NB4 (cell line): ENCODE measurements around the gene CFAP70.

Experiments used
- DNase-seq: peaks from one replicate; pipeline ENCODE4 v3.0.0; 2010; ENCODE audit warnings: low read depth
- H3K4me3 ChIP-seq: one replicate; pipeline ENCODE4 v1.5.1; 2011; ENCODE audit warnings: mild to moderate bottlenecking, low read depth, low read length, moderate library complexity
- MYC ChIP-seq: IDR thresholded peaks from 2 replicates; pipeline ENCODE4 v1.6.1; 2011; ENCODE audit warnings: low read depth, low read length
- POLR2A ChIP-seq: IDR thresholded peaks from 2 replicates; pipeline ENCODE4 v1.6.1; 2011; ENCODE audit warnings: mild to moderate bottlenecking; ENCODE audit not compliant: insufficient read length; ENCODE audit errors: extremely low read depth
- TF ChIP-seq, protein P1 (sequence below): IDR thresholded peaks from one replicate; pipeline ENCODE4 v1.5.1; 2012; ENCODE audit warnings: low read depth, low read length
- TF ChIP-seq, protein P2 (sequence below): IDR thresholded peaks from 2 replicates; pipeline ENCODE4 v1.6.1; 2011; ENCODE audit warnings: low read depth, low read length

Gene CFAP70

DNA sequence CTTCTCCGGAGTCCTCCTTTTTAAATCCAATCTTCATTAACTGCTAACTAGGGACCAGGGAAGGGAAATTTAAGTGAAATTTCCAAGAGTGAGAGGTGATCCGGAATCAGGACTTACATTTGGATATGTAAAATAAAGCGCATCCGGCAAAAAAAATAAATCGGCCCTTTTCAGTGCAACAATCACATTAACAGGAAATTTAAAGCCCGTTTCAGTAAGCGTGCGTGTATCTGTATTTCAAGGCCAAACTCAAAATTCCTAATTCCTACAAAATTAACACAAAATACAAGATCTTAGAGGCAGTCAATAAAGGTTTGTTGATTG is 112.4 kb downstream of the CFAP70 start:
- peak overlapping the region; percentile 96 for H3K4me3 ChIP-seq
- TF ChIP-seq, protein P1, sequence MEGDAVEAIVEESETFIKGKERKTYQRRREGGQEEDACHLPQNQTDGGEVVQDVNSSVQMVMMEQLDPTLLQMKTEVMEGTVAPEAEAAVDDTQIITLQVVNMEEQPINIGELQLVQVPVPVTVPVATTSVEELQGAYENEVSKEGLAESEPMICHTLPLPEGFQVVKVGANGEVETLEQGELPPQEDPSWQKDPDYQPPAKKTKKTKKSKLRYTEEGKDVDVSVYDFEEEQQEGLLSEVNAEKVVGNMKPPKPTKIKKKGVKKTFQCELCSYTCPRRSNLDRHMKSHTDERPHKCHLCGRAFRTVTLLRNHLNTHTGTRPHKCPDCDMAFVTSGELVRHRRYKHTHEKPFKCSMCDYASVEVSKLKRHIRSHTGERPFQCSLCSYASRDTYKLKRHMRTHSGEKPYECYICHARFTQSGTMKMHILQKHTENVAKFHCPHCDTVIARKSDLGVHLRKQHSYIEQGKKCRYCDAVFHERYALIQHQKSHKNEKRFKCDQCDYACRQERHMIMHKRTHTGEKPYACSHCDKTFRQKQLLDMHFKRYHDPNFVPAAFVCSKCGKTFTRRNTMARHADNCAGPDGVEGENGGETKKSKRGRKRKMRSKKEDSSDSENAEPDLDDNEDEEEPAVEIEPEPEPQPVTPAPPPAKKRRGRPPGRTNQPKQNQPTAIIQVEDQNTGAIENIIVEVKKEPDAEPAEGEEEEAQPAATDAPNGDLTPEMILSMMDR: no peak
- TF ChIP-seq POLR2A (no peak), MYC (no peak)
- TF ChIP-seq, protein P2, sequence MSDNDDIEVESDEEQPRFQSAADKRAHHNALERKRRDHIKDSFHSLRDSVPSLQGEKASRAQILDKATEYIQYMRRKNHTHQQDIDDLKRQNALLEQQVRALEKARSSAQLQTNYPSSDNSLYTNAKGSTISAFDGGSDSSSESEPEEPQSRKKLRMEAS: no peak
- no peak for DNase-seq

DNA sequence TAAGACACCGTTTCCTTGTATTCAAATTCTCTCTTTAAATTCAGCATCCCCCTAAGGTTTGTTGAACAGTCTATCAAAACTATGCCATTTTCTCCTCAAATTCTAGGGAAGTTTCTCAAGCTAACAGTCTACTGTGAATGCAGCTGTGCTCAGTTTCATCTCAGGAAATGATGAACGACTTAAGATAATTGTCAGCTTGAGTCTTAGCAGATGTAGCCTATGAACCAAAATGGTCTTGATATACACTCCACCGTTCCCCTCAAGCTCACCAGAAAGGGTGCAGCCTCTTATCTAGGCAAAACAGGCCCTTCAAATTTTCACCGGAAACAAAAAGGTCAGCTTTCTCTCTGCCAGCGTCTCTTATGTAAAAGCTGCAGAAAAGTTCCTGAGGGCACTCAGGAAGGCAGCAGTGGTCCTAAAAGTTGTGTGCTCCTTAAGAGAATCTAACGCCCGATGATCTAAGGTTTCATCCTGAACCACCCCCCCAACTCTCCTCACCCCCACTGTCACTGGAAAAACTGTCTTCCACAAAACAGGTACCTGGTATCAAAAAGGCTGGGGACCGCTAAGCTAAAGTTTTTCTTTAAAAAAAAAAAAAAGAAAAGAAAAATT is 113.7 kb downstream of the CFAP70 start:
- H3K4me3 ChIP-seq: peak overlapping the region; percentile 96
- no peak for DNase-seq
- TF ChIP-seq, protein P1: no peak

DNA sequence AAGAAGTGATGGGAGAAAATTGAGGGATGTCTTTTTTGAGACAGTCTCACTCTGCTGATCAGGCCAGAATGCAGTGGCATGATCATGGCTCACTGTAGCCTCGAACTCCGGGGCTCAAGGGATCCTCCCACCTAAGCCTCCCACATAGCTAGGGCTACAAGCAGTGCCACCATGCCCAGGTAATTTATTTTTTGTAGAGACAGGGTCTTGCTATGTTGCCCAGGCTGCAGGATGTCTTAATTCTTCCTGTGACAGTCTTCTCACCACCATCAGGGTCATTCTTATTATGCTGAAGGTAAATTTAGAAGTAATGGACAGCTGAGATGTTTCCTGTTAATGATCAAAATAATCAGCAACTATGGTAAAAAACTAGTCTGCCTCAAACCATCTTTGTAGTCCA is 118.8 kb downstream of the CFAP70 start:
- DNase-seq: no peak
- TF ChIP-seq POLR2A: no peak
- TF ChIP-seq, protein P2: no peak
- no peak overlapping the region for H3K4me3 ChIP-seq

DNA sequence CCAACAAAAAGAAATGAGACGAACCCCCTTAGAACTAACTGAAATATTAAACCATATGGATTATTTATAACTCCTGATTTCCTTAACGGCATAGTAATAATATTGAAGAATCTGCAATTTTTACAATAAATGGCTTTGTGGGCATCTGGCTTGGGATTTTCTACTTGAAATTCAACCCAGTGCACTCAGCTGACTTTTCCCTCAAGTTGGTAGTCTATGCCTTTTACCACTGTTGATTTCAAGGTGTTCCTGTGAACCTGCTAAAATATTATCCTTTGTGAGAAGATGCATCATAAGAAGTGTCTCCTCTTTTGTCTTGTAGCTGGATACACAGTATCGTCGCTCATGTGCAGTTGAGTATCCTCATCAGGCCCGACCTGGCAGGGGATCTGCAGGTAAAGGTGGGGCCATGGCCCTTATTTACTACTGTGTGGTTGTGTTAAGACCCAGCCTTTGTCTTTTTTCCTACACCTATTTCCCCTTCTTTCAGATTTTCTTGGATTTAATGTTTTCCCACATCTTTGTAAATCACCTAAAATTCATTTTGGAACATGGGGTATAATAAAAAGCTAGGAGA is 119.6 kb downstream of the CFAP70 start:
- DNase-seq: no peak
- TF ChIP-seq, protein P2: no peak
- TF ChIP-seq, protein P1: no peak
- TF ChIP-seq POLR2A: no peak
- TF ChIP-seq MYC: no peak
- no peak overlapping the region for H3K4me3 ChIP-seq

DNA sequence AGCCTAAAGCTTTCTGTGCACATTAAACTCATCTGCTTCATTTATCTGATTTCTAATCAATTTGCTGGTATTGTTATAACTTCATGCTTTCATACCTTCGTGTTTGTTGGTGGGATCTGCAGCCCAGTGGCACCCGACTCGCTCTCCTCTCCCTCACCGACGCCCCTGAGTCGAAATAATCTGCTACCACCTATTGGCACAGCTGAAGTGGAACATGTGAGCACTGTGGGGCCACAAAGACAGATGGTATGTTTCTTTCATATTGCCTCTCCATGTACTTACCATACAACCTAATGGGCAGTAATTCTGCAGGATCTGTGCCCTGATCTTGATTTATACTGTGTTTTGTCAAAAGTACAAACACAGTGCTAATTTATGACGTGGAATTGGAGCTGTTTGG is 124.0 kb downstream of the CFAP70 start:
- no peak for TF ChIP-seq POLR2A
- TF ChIP-seq, protein P1: no peak
- TF ChIP-seq, protein P2: no peak
- no peak for TF ChIP-seq MYC
- DNase-seq: no peak
- no peak overlapping the region for H3K4me3 ChIP-seq

DNA sequence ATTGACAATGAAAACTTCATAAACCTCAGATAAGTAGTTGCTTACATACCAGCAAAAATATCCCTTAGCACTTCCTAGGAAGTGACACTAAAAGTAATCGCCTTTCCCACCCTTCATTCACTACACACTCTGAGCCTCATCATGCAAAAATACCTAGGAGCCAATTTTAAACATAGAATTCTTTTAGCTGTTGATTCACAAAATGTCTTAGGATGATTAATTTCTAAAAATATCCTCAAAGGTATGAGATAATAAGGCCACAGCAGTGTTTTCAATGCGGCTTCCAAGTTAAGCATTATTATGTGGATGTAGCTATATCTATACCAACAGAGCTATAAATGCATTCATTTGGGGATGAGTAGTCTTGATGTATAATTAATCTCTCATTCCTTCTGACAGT is 124.8 kb downstream of the CFAP70 start:
- TF ChIP-seq, protein P2: no peak
- TF ChIP-seq POLR2A: no peak
- TF ChIP-seq, protein P1: no peak
- TF ChIP-seq MYC: no peak
- DNase-seq: no peak
- H3K4me3 ChIP-seq: no peak overlapping the region
